H9 (cell line): ENCODE results near the gene BBIP1. TPM values are rescaled to one million over a fixed set of nuclear protein-coding genes. Genes with fewer than 3 reads are reported as not detected.

ENCODE experiments used
- DNase-seq: peaks from one replicate; pipeline ENCODE4 v3.0.0-alpha.2; 2017
- H2AFZ ChIP-seq: one replicate; pipeline ENCODE4 v1.6.1; 2013; ENCODE audit warnings: mild to moderate bottlenecking, low read length, control low read depth, moderate library complexity
- H2AK5ac ChIP-seq: 2 replicates; pipeline ENCODE4 v1.6.1; 2013; ENCODE audit warnings: low read length, control low read depth, mixed read lengths; ENCODE audit not compliant: insufficient read length
- H2BK120ac ChIP-seq: one replicate; pipeline ENCODE4 v1.6.1; 2013; ENCODE audit warnings: low read depth, mild to moderate bottlenecking, low read length, control low read depth, inconsistent platforms; ENCODE audit not compliant: poor library complexity, severe bottlenecking
- H2BK12ac ChIP-seq: 2 replicates; pipeline ENCODE4 v1.6.1; 2013; ENCODE audit warnings: low read length, control low read depth, mixed read lengths, low read depth; ENCODE audit not compliant: insufficient read length
- H2BK15ac ChIP-seq: 2 replicates; pipeline ENCODE4 v1.6.1; 2013; ENCODE audit warnings: low read depth, low read length, control low read depth
- H2BK20ac ChIP-seq: one replicate; pipeline ENCODE4 v1.6.1; 2013; ENCODE audit warnings: low read depth, mild to moderate bottlenecking, low read length, control low read depth, inconsistent platforms; ENCODE audit not compliant: poor library complexity, severe bottlenecking
- H2BK5ac ChIP-seq: 2 replicates; pipeline ENCODE4 v1.6.1; 2013; ENCODE audit warnings: low read length, control low read depth, mixed read lengths; ENCODE audit not compliant: insufficient read length
- H3K14ac ChIP-seq: 2 replicates; pipeline ENCODE4 v1.6.1; 2013; ENCODE audit warnings: low read length, control low read depth; ENCODE audit not compliant: insufficient read depth
- H3K18ac ChIP-seq: 2 replicates; pipeline ENCODE4 v1.6.1; 2013; ENCODE audit warnings: low read depth, mild to moderate bottlenecking, mixed read lengths, low read length, control low read depth; ENCODE audit not compliant: insufficient read length
- H3K23ac ChIP-seq: 2 replicates; pipeline ENCODE4 v1.6.1; 2013; ENCODE audit warnings: low read length, control low read depth, mixed read lengths, low read depth; ENCODE audit not compliant: insufficient read length
- H3K23me2 ChIP-seq: 2 replicates; pipeline ENCODE4 v1.6.1; 2013; ENCODE audit warnings: low read depth, mild to moderate bottlenecking, mixed read lengths, low read length, control low read depth; ENCODE audit not compliant: insufficient read length, poor library complexity, severe bottlenecking
- H3K27ac ChIP-seq: 2 replicates; pipeline ENCODE4 v1.5.1; 2013; ENCODE audit warnings: low read length, control low read depth, mixed read lengths, low read depth; ENCODE audit not compliant: insufficient read length
- H3K27me3 ChIP-seq: 2 replicates; pipeline ENCODE4 v1.6.1; 2013; ENCODE audit warnings: low read length, control low read depth, inconsistent platforms; ENCODE audit not compliant: insufficient read depth
- H3K4ac ChIP-seq: 2 replicates; pipeline ENCODE4 v1.6.1; 2013; ENCODE audit warnings: low read depth, mild to moderate bottlenecking, control low read depth, inconsistent platforms, low read length, moderate library complexity
- H3K4me1 ChIP-seq: 2 replicates; pipeline ENCODE4 v1.6.1; 2013; ENCODE audit warnings: low read length, control low read depth, inconsistent platforms; ENCODE audit not compliant: insufficient read depth
- H3K4me2 ChIP-seq: 2 replicates; pipeline ENCODE4 v1.6.1; 2013; ENCODE audit warnings: low read length, control low read depth, mixed read lengths; ENCODE audit not compliant: insufficient read length, insufficient read depth
- H3K56ac ChIP-seq: 2 replicates; pipeline ENCODE4 v1.6.1; 2013; ENCODE audit warnings: low read depth, mild to moderate bottlenecking, mixed read lengths, low read length, control low read depth; ENCODE audit not compliant: insufficient read length
- H3K79me1 ChIP-seq: 2 replicates; pipeline ENCODE4 v1.6.1; 2013; ENCODE audit warnings: low read depth, mild to moderate bottlenecking, moderate library complexity, low read length, control low read depth, inconsistent platforms; ENCODE audit not compliant: insufficient read depth, poor library complexity, severe bottlenecking
- H3K79me2 ChIP-seq: 2 replicates; pipeline ENCODE4 v1.6.1; 2013; ENCODE audit warnings: low read length, control low read depth, inconsistent platforms; ENCODE audit not compliant: insufficient read depth
- H3K9ac ChIP-seq: 2 replicates; pipeline ENCODE4 v1.6.1; 2013; ENCODE audit warnings: low read length, control low read depth, mixed read lengths; ENCODE audit not compliant: insufficient read length; ENCODE audit errors: extremely low read depth
- H3K9me3 ChIP-seq: one replicate; pipeline ENCODE4 v1.6.1; 2013; ENCODE audit warnings: low read depth, low read length, inconsistent platforms; ENCODE audit not compliant: control insufficient read depth
- H3T11ph ChIP-seq: one replicate; pipeline ENCODE4 v1.6.1; 2013; ENCODE audit warnings: mild to moderate bottlenecking, low read length, control low read depth, inconsistent platforms
- H4K20me1 ChIP-seq: one replicate; pipeline ENCODE4 v1.6.1; 2013; ENCODE audit not compliant: control insufficient read depth, insufficient read length, insufficient read depth
- H4K5ac ChIP-seq: 2 replicates; pipeline ENCODE4 v1.6.1; 2013; ENCODE audit warnings: low read depth, mild to moderate bottlenecking, mixed read lengths, low read length, control low read depth; ENCODE audit not compliant: insufficient read length
- H4K8ac ChIP-seq: replicated peaks from 2 replicates; pipeline ENCODE4 v1.6.1; 2013; ENCODE audit warnings: low read length, control low read depth, mixed read lengths, low read depth; ENCODE audit not compliant: insufficient read length
- H4K91ac ChIP-seq: 2 replicates; pipeline ENCODE4 v1.6.1; 2013; ENCODE audit warnings: low read depth, mild to moderate bottlenecking, moderate library complexity, mixed read lengths, low read length, control low read depth; ENCODE audit not compliant: insufficient read length
- H3K27ac Mint-ChIP-seq, 3 experiments: 2 replicates in 2 of 3; 3 replicates in 1 of 3; pipeline ENCODE4 v1.8.0; 2020 to 2021; ENCODE audit warnings: mixed read lengths in 3 of 3, mild to moderate bottlenecking in 1 of 3, moderate library complexity in 1 of 3
- H3K27me3 Mint-ChIP-seq: 2 replicates; pipeline ENCODE4 v1.8.0; 2021; ENCODE audit warnings: low read depth, mild to moderate bottlenecking, moderate library complexity, mixed read lengths
- H3K36me3 Mint-ChIP-seq, 3 experiments: 2 replicates in 2 of 3; 3 replicates in 1 of 3; pipeline ENCODE4 v1.8.0; 2020 to 2021; ENCODE audit warnings: low read depth in 3 of 3, mixed read lengths in 3 of 3; ENCODE audit not compliant: insufficient read depth in 1 of 3
- H3K4me1 Mint-ChIP-seq, 2 experiments: 2 replicates each; pipeline ENCODE4 v1.8.0; 2020; ENCODE audit warnings: mixed read lengths in 2 of 2
- H3K4me3 Mint-ChIP-seq, 2 experiments: 2 replicates in 1 of 2; 3 replicates in 1 of 2; pipeline ENCODE4 v1.8.0; 2020 to 2021; ENCODE audit warnings: mild to moderate bottlenecking in 2 of 2, mixed read lengths in 2 of 2, moderate library complexity in 1 of 2
- H3K9me3 Mint-ChIP-seq, 2 experiments: 2 replicates in 1 of 2; 3 replicates in 1 of 2; pipeline ENCODE4 v1.8.0; 2020; ENCODE audit warnings: mild to moderate bottlenecking in 2 of 2, mixed read lengths in 2 of 2, moderate library complexity in 1 of 2
- CTCF ChIP-seq: fragments of 200-600 bp; sonication (generic); conservative IDR thresholded peaks from 3 replicates; pipeline ENCODE4 v1.8.0; 2021; ENCODE audit warnings: antibody characterized with exemption, mild to moderate bottlenecking
- WGBS: extraction: QIAGEN DNeasy Blood & Tissue Kit; methylation state at CpG from one replicate; pipeline ENCODE4 v1.1.7; 2013; ENCODE audit warnings: missing lambda C conversion rate, low lambda C conversion rate, mixed read lengths; ENCODE audit not compliant: insufficient read length; ENCODE audit errors: extremely low coverage; 5-methylcytosine and 5-hydroxymethylcytosine counted together
- total RNA-seq: library from RNA; stranded (reverse); gene quantifications from 2 replicates; pipeline ENCODE4 v1.2.1, GENCODE V29; 2021

The BBIP1 gene
- total RNA-seq, 1 experiment from 2014 or later, result 18.8 TPM

GRCh38 chr10:110912374-110912773, 6.6 kb downstream of the BBIP1 start:
- Mint-ChIP-seq H3K4me3 (no peak overlapping the region), H3K27ac (no peak overlapping the region), H3K27me3 (no peaks in the 10 kb centered on the region), H3K4me1 (peaks cover 16 to 25% of the 10 kb centered on the region in 2 experiments), H3K36me3 (peaks cover 0 to 6% (median 0%) of the 10 kb centered on the region in 3 experiments; a peak in 1 of 7 replicates), H3K9me3 (no peaks in the 10 kb centered on the region)
- H2BK5ac ChIP-seq, result no peak overlapping the region
- H3K9ac ChIP-seq, result no peak overlapping the region
- no peak overlapping the region for H2BK120ac ChIP-seq
- H3K4ac ChIP-seq, result no peak overlapping the region
- no peak overlapping the region for H4K91ac ChIP-seq
- H3K14ac ChIP-seq, result no peak overlapping the region
- H4K8ac ChIP-seq, result no peak overlapping the region
- H2BK15ac ChIP-seq, result no peak overlapping the region
- H3K4me1 ChIP-seq, result peaks cover 4% of the 10 kb centered on the region; the same call in 1 of the 2 replicates
- no peak overlapping the region for H3K27ac ChIP-seq
- H4K5ac ChIP-seq, result no peak overlapping the region
- no peak overlapping the region for H3K4me2 ChIP-seq
- DNase-seq, result no peak
- no peak overlapping the region for H2BK20ac ChIP-seq
- no peak overlapping the region for H2AFZ ChIP-seq
- no peaks in the 10 kb centered on the region for H3K23me2 ChIP-seq
- H3K79me2 ChIP-seq, result no peaks in the 10 kb centered on the region
- TF ChIP-seq CTCF, result no peak
- no peak overlapping the region for H3K18ac ChIP-seq
- no peak overlapping the region for H3K23ac ChIP-seq
- no peak overlapping the region for H3T11ph ChIP-seq
- no CpG with 5 or more reads among the region's 3 CpGs for WGBS
- no peaks in the 10 kb centered on the region for H4K20me1 ChIP-seq
- H3K56ac ChIP-seq, result no peak overlapping the region
- H3K9me3 ChIP-seq, result no peaks in the 10 kb centered on the region
- H2AK5ac ChIP-seq, result no peak overlapping the region
- H2BK12ac ChIP-seq, result no peak overlapping the region
- H3K79me1 ChIP-seq, result no peaks in the 10 kb centered on the region
- H3K27me3 ChIP-seq, result no peaks in the 10 kb centered on the region
